Fibroblast of lung (primary cell): ENCODE measurements around the gene TSPAN18.

Experiments used
- CTCF ChIP-seq, 2 donors: IDR thresholded peaks in 1 of 2; conservative IDR thresholded peaks in 1 of 2; 1 replicate in 1 of 2; 2 replicates in 1 of 2; pipeline ENCODE4 v1.5.1; 2011 to 2012; ENCODE audit warnings: low read length in 2 of 2, control low read depth in 1 of 2, inconsistent platforms in 1 of 2, low read depth in 1 of 2, mild to moderate bottlenecking in 1 of 2
- EZH2 ChIP-seq: IDR thresholded peaks from 2 replicates; pipeline ENCODE4 v1.5.1; 2012; ENCODE audit warnings: low read length, control low read depth, mild to moderate bottlenecking; ENCODE audit errors: missing control alignments

DNA sequence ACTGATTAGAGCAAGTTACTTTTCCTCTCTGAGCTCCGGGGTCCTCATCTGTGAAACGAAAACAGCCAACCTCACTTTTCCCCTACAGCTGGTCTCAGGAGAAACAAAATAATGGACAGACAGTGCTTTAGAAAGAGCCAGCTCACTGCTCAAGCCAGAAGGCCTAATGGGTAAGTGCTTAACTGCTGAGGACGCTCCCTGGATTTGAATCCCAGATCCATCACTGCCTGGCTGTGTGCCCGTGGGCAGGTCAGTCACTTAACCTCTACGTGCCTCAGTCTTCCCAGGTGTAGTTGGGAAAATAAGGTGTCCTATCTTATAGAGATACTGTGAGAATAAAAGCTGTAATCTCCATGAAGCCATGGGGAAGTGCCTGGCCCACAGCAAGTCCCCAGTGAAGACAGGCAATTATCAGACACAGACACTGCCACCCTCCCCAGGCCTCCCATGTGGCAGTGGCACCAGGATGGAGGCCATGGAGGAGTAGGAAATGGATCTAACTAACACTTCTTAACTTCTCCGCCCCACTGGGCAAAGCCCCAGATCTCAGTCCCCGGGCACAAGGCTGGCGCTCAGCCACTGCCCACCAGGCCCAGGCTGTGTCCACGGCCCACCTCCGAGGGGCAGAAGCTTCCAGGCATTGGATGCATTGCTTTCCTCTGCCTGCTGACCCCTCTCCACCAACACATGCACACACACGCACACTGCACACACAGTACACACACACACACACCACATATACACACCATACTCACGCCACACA, 214.7 kb downstream of the TSPAN18 start:
- TF ChIP-seq CTCF (conservative IDR thresholded peaks at IDR 0.05 in 1 of 2, IDR thresholded peaks at IDR 0.05 in 1 of 2; ENCODE audit: low read depth in 1 of 2, low read length in 2 of 2), result no peak
- TF ChIP-seq EZH2, result no peak
